Heart left ventricle (tissue), 16 donors: Measurements from ENCODE around the gene WWTR1. TPM values are rescaled to one million over a fixed set of nuclear protein-coding genes. Genes with fewer than 3 reads are reported as not detected.

Experiments used
- ATAC-seq, 4 donors: fragments of 200-7000 bp; cut with Tn5 transposase; one replicate each; pipeline ENCODE4 v1.9.1; 2020 to 2022; ENCODE audit warnings: moderate library complexity in 4 of 4, mild to moderate bottlenecking in 3 of 4, moderate number of reproducible peaks in 1 of 4
- DNase-seq, 5 donors: peaks; one replicate each; pipeline ENCODE4 v3.0.0-alpha.2; 2020
- H3K27ac ChIP-seq, 12 donors: fragments of 200-600 bp; sonication (generic) in 4 of 12; one replicate each; pipeline versions ENCODE4 v1.5.0 to v1.8.0; 2016 to 2022; ENCODE audit warnings: mild to moderate bottlenecking in 2 of 12
- H3K27me3 ChIP-seq, 9 donors: fragments of 200-600 bp; sonication (generic) in 2 of 9; one replicate each; pipeline versions ENCODE4 v1.5.1 to v1.8.0; 2016 to 2022; ENCODE audit warnings: mild to moderate bottlenecking in 3 of 9
- H3K36me3 ChIP-seq, 9 donors: fragments of 200-600 bp; sonication (generic) in 2 of 9; one replicate each; pipeline versions ENCODE4 v1.5.0 to v1.8.0; 2018 to 2022; ENCODE audit warnings: mild to moderate bottlenecking in 2 of 9
- H3K4me1 ChIP-seq, 12 donors: fragments of 200-600 bp; sonication (generic) in 4 of 12; one replicate each; pipeline versions ENCODE4 v1.5.0 to v1.8.0; 2016 to 2022; ENCODE audit warnings: mild to moderate bottlenecking in 3 of 12
- H3K4me3 ChIP-seq, 12 donors: fragments of 200-600 bp; sonication (generic) in 4 of 12; one replicate each; pipeline versions ENCODE4 v1.5.0 to v1.8.0; 2017 to 2022; ENCODE audit warnings: mild to moderate bottlenecking in 9 of 12, moderate library complexity in 4 of 12
- H3K9me3 ChIP-seq, 12 donors: fragments of 200-600 bp; sonication (generic) in 4 of 12; one replicate each; pipeline versions ENCODE4 v1.5.0 to v1.8.0; 2016 to 2022; ENCODE audit warnings: mild to moderate bottlenecking in 1 of 12
- POLR2A ChIP-seq, 2 donors: fragments of 450-650 bp; IDR thresholded peaks; one replicate each; pipeline ENCODE4 v1.6.1; 2017; ENCODE audit warnings: antibody characterized with exemption in 2 of 2, mild to moderate bottlenecking in 2 of 2, moderate library complexity in 2 of 2
- WGBS, 4 donors: extraction: QIAGEN DNeasy Blood & Tissue Kit in 2 of 4; methylation state at CpG; one replicate each; pipeline versions ENCODE4 v1.1.5 to v1.1.7; 2013 to 2018; 5-methylcytosine and 5-hydroxymethylcytosine counted together
- intact Hi-C, 10 donors: fragments of 100-400 bp; cut with DNase I; formaldehyde crosslinking; loops; one replicate each; pipeline versions ENCODE4 v1.11.1 to v1.14.2; 2022
- long read RNA-seq, 3 donors: library from polyadenylated mRNA; unstranded; transcript quantifications; one replicate each; pipeline ENCODE4 v2.0.0, GENCODE V29; 2020 to 2021
- polyA plus RNA-seq, 2 donors: library from polyadenylated mRNA; stranded (reverse); fragments of 200-250 nt; gene quantifications; one replicate each; pipeline ENCODE4 v1.2.3, GENCODE V29; 2013
- total RNA-seq, 9 donors: library from RNA; depleted of rRNA in 2 of 9; stranded (reverse); fragments of >200 nt in 2 of 9; fragmentation: NEBNext Ultra II Directional in 3 of 9; extraction: Animal tissue kit (Norgen Biotek cat#: 25700) in 3 of 9; gene quantifications; one replicate each; pipeline versions ENCODE4 v1.1.0 to v1.2.4, GENCODE V29; 2016 to 2023
- TF ChIP-seq, protein P1 (sequence below), 12 donors: fragments of 200-600 bp; sonication (generic) in 4 of 12; IDR thresholded peaks; one replicate each; pipeline versions ENCODE4 v1.5.0 to v1.8.0; 2018 to 2022; ENCODE audit warnings: antibody characterized with exemption in 12 of 12, mild to moderate bottlenecking in 5 of 12
- donor health status: ischemic (EF 13 %, LVEDD 7.1; RV severe dilation, severe dysfunction).
- donor health status: healthy with polysubstance abuse.
- donor health status: DM: no; HTN: yes; CAD: no.
- donor health status: DM: no; HTN: no; CAD: no.
- donor health status: ischemic (EF 25% LVEDD 6.9; RV normal size, moderate dysfunction).
- donor health status: ischemic (EF 25% LVEDD 5.7; RV mildly dilated, moderate dysfunction).
- donor health status: healthy.
- donor health status: DM: yes; HTN: yes; CAD: no.
- donor health status: ischemic (EF 35%, LVEDD 5.7; RV mildly dilated, moderate dysfunction).
- donor health status: nonischemic (EF 11% LVEDD 7.7; RV severe dilation, severe dysfunction).
- donor health status: DM: yes; HTN: yes; CAD: no.
- donor health status: PGD.
- donor health status: ischemic (EF 29% LVEDD 5.4; RV normal size, mild dysfunction).
- donor health status: nonischemic (EF 23%, LVEDD 6.1; RV moderate dilation, normal function).

The WWTR1 gene
- 10 to 100 TPM; 32.5 to 71.7 (median 41.2) TPM for total RNA-seq
- polyA plus RNA-seq: 10 to 100 TPM; 14.5 to 42.3 TPM
- long read RNA-seq, donor 1, transcript WWTR1-201 (7 exons, 2,103 nt): major isoform, 5 of 21 reads
- long read RNA-seq, donor 1, partial matches to known transcripts: 8 of 21 reads
- long read RNA-seq, donor 1, other reads (novel, unspliced or antisense): 8 of 21 reads
- long read RNA-seq, donor 2, transcript WWTR1-201 (7 exons, 2,103 nt): major isoform, 33 of 84 reads
- long read RNA-seq, donor 2, partial matches to known transcripts: 43 of 84 reads
- long read RNA-seq, donor 2, other reads (novel, unspliced or antisense): 8 of 84 reads
- long read RNA-seq, donor 3, partial matches to known transcripts: 12 of 26 reads
- long read RNA-seq, donor 3, other reads (novel, unspliced or antisense): 10 of 26 reads

- Histone ChIP-seq H3K27me3 (peaks cover 0 to 36% (median 0%) of the 10 kb centered on the region in 9 donors), H3K9me3 (no peaks in the 10 kb centered on the region), H3K27ac (peak within 1 kb of the TSS; percentile 89 to 100 (median 98)), H3K36me3 (peaks cover 0 to 14% (median under 1%) of the 10 kb centered on the region in 9 donors), H3K4me1 (peaks cover 0 to 46% (median 30%) of the 10 kb centered on the region in 12 donors), H3K4me3 (peak within 1 kb of the TSS; percentile 49 to 94 (median 78))
- intact Hi-C loops: loop anchor here (2.0 to 10.0 kb wide), 15 partner anchors 37 to 131 kb away; partner anchors contain the start of gene COMMD2 (in 1 of the 10)
- WGBS, 4 donors: 0% methylated on average over 25 to 52 of the region's 52 CpGs
- ATAC-seq (peak; percentile 87 to 95 (median 90)), DNase-seq (peak; percentile 93 to 97 (median 96))
- TF ChIP-seq, protein P1, sequence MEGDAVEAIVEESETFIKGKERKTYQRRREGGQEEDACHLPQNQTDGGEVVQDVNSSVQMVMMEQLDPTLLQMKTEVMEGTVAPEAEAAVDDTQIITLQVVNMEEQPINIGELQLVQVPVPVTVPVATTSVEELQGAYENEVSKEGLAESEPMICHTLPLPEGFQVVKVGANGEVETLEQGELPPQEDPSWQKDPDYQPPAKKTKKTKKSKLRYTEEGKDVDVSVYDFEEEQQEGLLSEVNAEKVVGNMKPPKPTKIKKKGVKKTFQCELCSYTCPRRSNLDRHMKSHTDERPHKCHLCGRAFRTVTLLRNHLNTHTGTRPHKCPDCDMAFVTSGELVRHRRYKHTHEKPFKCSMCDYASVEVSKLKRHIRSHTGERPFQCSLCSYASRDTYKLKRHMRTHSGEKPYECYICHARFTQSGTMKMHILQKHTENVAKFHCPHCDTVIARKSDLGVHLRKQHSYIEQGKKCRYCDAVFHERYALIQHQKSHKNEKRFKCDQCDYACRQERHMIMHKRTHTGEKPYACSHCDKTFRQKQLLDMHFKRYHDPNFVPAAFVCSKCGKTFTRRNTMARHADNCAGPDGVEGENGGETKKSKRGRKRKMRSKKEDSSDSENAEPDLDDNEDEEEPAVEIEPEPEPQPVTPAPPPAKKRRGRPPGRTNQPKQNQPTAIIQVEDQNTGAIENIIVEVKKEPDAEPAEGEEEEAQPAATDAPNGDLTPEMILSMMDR (IDR thresholded peaks at IDR 0.05): peak in 9 of 12 donors; percentile 8 to 60 (median 39)
- TF ChIP-seq POLR2A (IDR thresholded peaks at IDR 0.05): peak; percentile 56 to 99
These were observed at the start of gene WWTR1 for GRCh38 chr3:149657926-149658743. Gene WWTR1 (minus strand): TSS chr3:149658025. CDS start chr3:149657306, 719 bp downstream.

GRCh38 chr3:149706905-149707304 is 49.1 kb upstream of the WWTR1 start:
- ATAC-seq (peak in 2 of 4 donors; percentile 9 to 82), DNase-seq (peak in 1 of 5 donors; percentile 11)
- Histone ChIP-seq H3K27me3 (no peaks in the 10 kb centered on the region), H3K4me1 (peaks cover 0 to 9% (median 0%) of the 10 kb centered on the region in 12 donors), H3K27ac (peak overlapping the region in 6 of 12 donors; percentile 2 to 50 (median 23)), H3K36me3 (no peaks in the 10 kb centered on the region), H3K9me3 (no peaks in the 10 kb centered on the region), H3K4me3 (no peak overlapping the region)
- WGBS, 4 donors: 53 to 65% (median 62%) methylated on average over 3 of the region's 3 CpGs
- TF ChIP-seq POLR2A (IDR thresholded peaks at IDR 0.05): no peak
- TF ChIP-seq, protein P1 (IDR thresholded peaks at IDR 0.05): no peak
- intact Hi-C loops: loop anchor here in 1 of 10 donors (5.0 kb wide), 1 partner anchor 45 kb away; no protein-coding TSS in a partner anchor

- no peak overlapping the region for H3K27ac ChIP-seq
- intact Hi-C loops: loop anchor here in 1 of 10 donors (5.0 kb wide), 1 partner anchor 43 kb away; no protein-coding TSS in a partner anchor
- peaks cover 0 to 9% (median 0%) of the 10 kb centered on the region in 12 donors for H3K4me1 ChIP-seq
- H3K4me3 ChIP-seq: no peak overlapping the region
- H3K9me3 ChIP-seq: no peaks in the 10 kb centered on the region
- no peak for TF ChIP-seq POLR2A (IDR thresholded peaks at IDR 0.05)
- TF ChIP-seq, protein P1 (IDR thresholded peaks at IDR 0.05): no peak
- no peaks in the 10 kb centered on the region for H3K27me3 ChIP-seq
- no peak for DNase-seq
- ATAC-seq: no peak
- H3K36me3 ChIP-seq: no peaks in the 10 kb centered on the region
These were observed 47.6 kb upstream of the WWTR1 start for GRCh38 chr3:149705416-149705815.
